GM23338 (cell line): ENCODE data around the gene CDH23. TPM values are rescaled to one million over a fixed set of nuclear protein-coding genes. Genes with fewer than 3 reads are reported as not detected.

Source experiments
- ATAC-seq: fragments of 200-7000 bp; cut with Tn5 transposase; 3 replicates; pipeline ENCODE4 v1.9.1; 2020
- DNase-seq: peaks from one replicate; pipeline ENCODE4 v3.0.0-alpha.2; 2015; ENCODE audit warnings: low spot score
- H2AFZ ChIP-seq: fragments of 200-600 bp; sonication (generic); 2 replicates; pipeline ENCODE4 v1.8.0; 2016; ENCODE audit warnings: antibody characterized with exemption, mild to moderate bottlenecking, moderate library complexity
- H3F3A ChIP-seq: fragments of 200-600 bp; sonication (generic); replicated peaks from 2 replicates; pipeline ENCODE4 v1.8.0; 2017; ENCODE audit warnings: antibody characterized with exemption, mixed run types, low read depth
- H3K27ac ChIP-seq: fragments of 200-600 bp; sonication (generic); 2 replicates; pipeline ENCODE4 v1.6.1; 2016; ENCODE audit warnings: low read depth
- H3K27me3 ChIP-seq: fragments of 200-600 bp; sonication (generic); 2 replicates; pipeline ENCODE4 v1.8.0; 2016; ENCODE audit warnings: mild to moderate bottlenecking, mixed run types, moderate library complexity; ENCODE audit not compliant: insufficient read depth
- H3K36me3 ChIP-seq: fragments of 200-600 bp; sonication (generic); 2 replicates; pipeline ENCODE4 v1.8.0; 2016; ENCODE audit warnings: mild to moderate bottlenecking; ENCODE audit not compliant: insufficient read depth
- H3K4me1 ChIP-seq: fragments of 200-600 bp; sonication (generic); 2 replicates; pipeline ENCODE4 v1.8.0; 2016; ENCODE audit warnings: mild to moderate bottlenecking, moderate library complexity; ENCODE audit not compliant: insufficient read depth
- H3K4me2 ChIP-seq: fragments of 200-600 bp; sonication (generic); 2 replicates; pipeline ENCODE4 v1.7.1; 2017; ENCODE audit warnings: mixed run types
- H3K4me3 ChIP-seq: fragments of 200-600 bp; sonication (generic); 2 replicates; pipeline ENCODE4 v1.6.1; 2016; ENCODE audit warnings: mixed run types
- H3K79me2 ChIP-seq: fragments of 200-600 bp; sonication (generic); replicated peaks from 2 replicates; pipeline ENCODE4 v1.8.0; 2017; ENCODE audit warnings: mild to moderate bottlenecking; ENCODE audit not compliant: insufficient read depth
- H3K9me2 ChIP-seq: fragments of 200-600 bp; sonication (generic); 2 replicates; pipeline ENCODE4 v1.8.0; 2017; ENCODE audit not compliant: insufficient read depth
- H4K20me1 ChIP-seq: fragments of 200-600 bp; sonication (generic); replicated peaks from 2 replicates; pipeline ENCODE4 v1.8.0; 2017; ENCODE audit warnings: mild to moderate bottlenecking; ENCODE audit not compliant: insufficient read depth
- H3K27ac Mint-ChIP-seq: 2 replicates; pipeline ENCODE4 v1.8.0; 2020; ENCODE audit warnings: inconsistent platforms, mild to moderate bottlenecking, moderate library complexity, mixed read lengths
- H3K27me3 Mint-ChIP-seq: 3 replicates; pipeline ENCODE4 v1.8.0; 2022; ENCODE audit warnings: low read depth, mild to moderate bottlenecking, moderate library complexity, mixed read lengths, inconsistent platforms; ENCODE audit not compliant: insufficient read depth, poor library complexity
- H3K36me3 Mint-ChIP-seq: 3 replicates; pipeline ENCODE4 v1.8.0; 2021; ENCODE audit warnings: low read depth, mild to moderate bottlenecking, inconsistent platforms, moderate library complexity, mixed read lengths
- H3K4me1 Mint-ChIP-seq: 3 replicates; pipeline ENCODE4 v1.8.0; 2020; ENCODE audit warnings: mild to moderate bottlenecking, inconsistent platforms, mixed read lengths
- H3K4me3 Mint-ChIP-seq: 3 replicates; pipeline ENCODE4 v1.8.0; 2021; ENCODE audit warnings: moderate library complexity, mild to moderate bottlenecking, inconsistent platforms, mixed read lengths
- H3K9me3 Mint-ChIP-seq: 3 replicates; pipeline ENCODE4 v1.8.0; 2020; ENCODE audit warnings: moderate library complexity, mild to moderate bottlenecking, inconsistent platforms, mixed read lengths
- CREB1 ChIP-seq: fragments of 250-450 bp; sonication (Bioruptor Pico); IDR thresholded peaks from 2 replicates; pipeline ENCODE4 v1.5.0; 2020; ENCODE audit warnings: low read depth, mild to moderate bottlenecking, moderate library complexity
- CTCF ChIP-seq, 2 experiments: fragments of 200-600 bp in 1 of 2; sonication (generic) in 1 of 2; conservative IDR thresholded peaks; 2 replicates each; pipeline versions ENCODE4 v1.5.1 to v1.6.1; 2016 to 2017; ENCODE audit warnings: antibody characterized with exemption in 2 of 2, low read depth in 2 of 2, mild to moderate bottlenecking in 2 of 2, moderate library complexity in 1 of 2
- ETS1 ChIP-seq: IDR thresholded peaks from 2 replicates; pipeline ENCODE4 v1.6.1; 2016; ENCODE audit warnings: antibody characterized with exemption
- EZH2 ChIP-seq: fragments of 200-600 bp; sonication (generic); IDR thresholded peaks from one replicate; pipeline ENCODE4 v1.8.0; 2017; ENCODE audit warnings: antibody characterized with exemption, mild to moderate bottlenecking, low read depth; ENCODE audit not compliant: unreplicated experiment
- JUNB ChIP-seq: IDR thresholded peaks from one replicate; pipeline ENCODE4 v1.6.1; 2016; ENCODE audit warnings: antibody characterized with exemption; ENCODE audit not compliant: unreplicated experiment
- STAT1 ChIP-seq: IDR thresholded peaks from one replicate; pipeline ENCODE4 v1.6.1; 2016; ENCODE audit warnings: antibody characterized with exemption; ENCODE audit not compliant: unreplicated experiment
- ZNF114 ChIP-seq: fragments of 250-450 bp; sonication (Bioruptor Pico); IDR thresholded peaks from 2 replicates; pipeline ENCODE4 v1.5.0; 2020; ENCODE audit warnings: mild to moderate bottlenecking, moderate library complexity
- ZNF462 ChIP-seq: fragments of 250-450 bp; sonication (Bioruptor Pico); IDR thresholded peaks from 2 replicates; pipeline ENCODE4 v1.5.0; 2020; ENCODE audit warnings: mild to moderate bottlenecking, moderate library complexity
- polyA plus RNA-seq: library from polyadenylated mRNA; unstranded; fragments of >200 nt; fragmentation: Nextera tagmentation; extraction: Ambion mirVana; gene quantifications from 2 replicates; pipeline ENCODE4 v1.2.1, GENCODE V29; 2016
- total RNA-seq: library from RNA; depleted of rRNA; stranded (reverse); fragments of >200 nt; shearing (Covaris generic); gene quantifications from 2 replicates; pipeline ENCODE4 v1.2.3, GENCODE V29; 2014

The CDH23 gene
- total and polyA plus RNA-seq, 2 experiments from 2014 or later: 0.95 to 4.3 TPM

GRCh38 chr10:71580415-71580814, 183.7 kb downstream of the CDH23 start:
- no peaks in the 10 kb centered on the region for H4K20me1 ChIP-seq
- Mint-ChIP-seq H3K27ac (no peak overlapping the region), H3K36me3 (no peaks in the 10 kb centered on the region), H3K4me1 (peaks cover 28% of the 10 kb centered on the region), H3K4me3 (no peak overlapping the region), H3K27me3 (peaks cover 7% of the 10 kb centered on the region), H3K9me3 (no peaks in the 10 kb centered on the region)
- H3K9me2 ChIP-seq: no peaks in the 10 kb centered on the region
- no peaks in the 10 kb centered on the region for H3K27me3 ChIP-seq
- H3K4me3 ChIP-seq: no peak overlapping the region
- H3F3A ChIP-seq: no peaks in the 10 kb centered on the region
- ATAC-seq (no peak), DNase-seq (no peak)
- TF ChIP-seq JUNB (no peak), CTCF (conservative IDR thresholded peaks at IDR 0.05; ENCODE audit: low read depth in 2 of 2) (no peak), EZH2 (no peak)
- H2AFZ ChIP-seq: no peak overlapping the region
- H3K36me3 ChIP-seq: no peaks in the 10 kb centered on the region
- H3K79me2 ChIP-seq: no peaks in the 10 kb centered on the region
- no peak overlapping the region for H3K27ac ChIP-seq
- no peaks in the 10 kb centered on the region; the same call in 1 of the 2 replicates for H3K4me1 ChIP-seq
- H3K4me2 ChIP-seq: no peak overlapping the region

- peaks cover 7% of the 10 kb centered on the region for H3K27me3 Mint-ChIP-seq
- no peak for DNase-seq
- no peaks in the 10 kb centered on the region; the same call in 1 of the 2 replicates for H3K4me1 ChIP-seq
- no peaks in the 10 kb centered on the region for H3K36me3 Mint-ChIP-seq
- no peaks in the 10 kb centered on the region for H4K20me1 ChIP-seq
- H3K27ac Mint-ChIP-seq: no peak overlapping the region
- H3K9me3 Mint-ChIP-seq: no peaks in the 10 kb centered on the region
- TF ChIP-seq CREB1 (CRISPR knock-in tag) (no peak), JUNB (no peak), ZNF114 (CRISPR knock-in tag) (no peak), STAT1 (no peak)
- no peak for ATAC-seq
- no peak overlapping the region for H2AFZ ChIP-seq
- no peaks in the 10 kb centered on the region for H3K79me2 ChIP-seq
- no peak overlapping the region for H3K27ac ChIP-seq
- no peaks in the 10 kb centered on the region for H3K27me3 ChIP-seq
- no peak overlapping the region for H3K4me2 ChIP-seq
- no peaks in the 10 kb centered on the region for H3K9me2 ChIP-seq
- no peaks in the 10 kb centered on the region for H3K36me3 ChIP-seq
- no peak overlapping the region for H3K4me3 Mint-ChIP-seq
- peaks cover 23% of the 10 kb centered on the region for H3K4me1 Mint-ChIP-seq
- H3K4me3 ChIP-seq: no peak overlapping the region
- no peaks in the 10 kb centered on the region for H3F3A ChIP-seq
Measured at GRCh38 chr10:71580926-71581325, 184.2 kb downstream of the CDH23 start.

- Mint-ChIP-seq H3K4me3 (no peak overlapping the region), H3K27ac (no peak overlapping the region), H3K36me3 (no peaks in the 10 kb centered on the region), H3K4me1 (peaks cover 18% of the 10 kb centered on the region), H3K9me3 (no peaks in the 10 kb centered on the region), H3K27me3 (peaks cover 5% of the 10 kb centered on the region)
- Histone ChIP-seq H4K20me1 (no peaks in the 10 kb centered on the region), H3K9me2 (no peaks in the 10 kb centered on the region), H3K36me3 (no peaks in the 10 kb centered on the region), H3F3A (no peaks in the 10 kb centered on the region), H3K27ac (no peak overlapping the region), H3K4me2 (no peak overlapping the region), H3K4me1 (no peaks in the 10 kb centered on the region), H3K27me3 (no peaks in the 10 kb centered on the region), H2AFZ (no peak overlapping the region), H3K79me2 (no peaks in the 10 kb centered on the region), H3K4me3 (no peak overlapping the region)
- DNase-seq (no peak), ATAC-seq (no peak)
- no peak for TF ChIP-seq ZNF462 (CRISPR knock-in tag)
- TF ChIP-seq ZNF114 (CRISPR knock-in tag): no peak
- no peak for TF ChIP-seq ETS1
- TF ChIP-seq CREB1 (CRISPR knock-in tag): no peak
- TF ChIP-seq EZH2: no peak
- no peak for TF ChIP-seq STAT1
Measured at GRCh38 chr10:71581376-71581775, 184.7 kb downstream of the CDH23 start.
